ENCODE measurements around the gene MUL1.

GRCh38 chr1:20491178-20491577 is 16.8 kb downstream of the MUL1 start:
- TF ChIP-seq CTCF (IDR thresholded peaks at IDR 0.05) (no peak), EP300 (IDR thresholded peaks at IDR 0.05) (no peak)
